HepG2 (cell line): Measurements from ENCODE around the gene WWC1. TPM values are rescaled to one million over a fixed set of nuclear protein-coding genes. Genes with fewer than 3 reads are reported as not detected.
A peak's percentile ranks its signal among the peaks of the same experiment; 100 is the strongest.

Source experiments
- ELF4 ChIP-seq: sonication (generic); formaldehyde crosslinking; IDR thresholded peaks from 2 replicates; pipeline ENCODE4 v1.5.0; 2020; ENCODE audit warnings: missing genetic modification reagents, mild to moderate bottlenecking, moderate library complexity, borderline replicate concordance
- GATAD2A ChIP-seq: IDR thresholded peaks from 2 replicates; pipeline ENCODE4 v1.6.1; 2016
- GMEB1 ChIP-seq: sonication (generic); formaldehyde crosslinking; IDR thresholded peaks from 2 replicates; pipeline ENCODE4 v1.5.1; 2020; ENCODE audit warnings: missing genetic modification reagents, mild to moderate bottlenecking, borderline replicate concordance
- JUN ChIP-seq: sonication (generic); formaldehyde crosslinking; IDR thresholded peaks from 2 replicates; pipeline ENCODE4 v1.4.0; 2020; ENCODE audit warnings: mild to moderate bottlenecking, missing genetic modification reagents
- KLF16 ChIP-seq, 2 experiments: sonication (generic) in 1 of 2; formaldehyde crosslinking in 1 of 2; IDR thresholded peaks; 2 replicates each; pipeline versions ENCODE4 v1.6.1 to v1.8.0; 2016 to 2023; ENCODE audit warnings: missing genetic modification reagents in 2 of 2, missing compliant biosample characterization in 1 of 2
- MTF2 ChIP-seq: sonication (generic); formaldehyde crosslinking; IDR thresholded peaks from 2 replicates; pipeline ENCODE4 v1.5.0; 2020; ENCODE audit warnings: missing genetic modification reagents, borderline replicate concordance
- TMF1 ChIP-seq: sonication (generic); formaldehyde crosslinking; IDR thresholded peaks from 2 replicates; pipeline ENCODE4 v1.8.1; 2022; ENCODE audit warnings: low read depth, missing genetic modification reagents
- ZKSCAN1 ChIP-seq: fragments of 150-350 bp; IDR thresholded peaks from 2 replicates; pipeline ENCODE4 v1.6.1; 2014; ENCODE audit warnings: low read length
- ZMYM4 ChIP-seq: sonication (generic); formaldehyde crosslinking; IDR thresholded peaks from 2 replicates; pipeline ENCODE4 v1.8.1; 2023; ENCODE audit warnings: mild to moderate bottlenecking, missing genetic modification reagents
- ZNF10 ChIP-seq: sonication (generic); formaldehyde crosslinking; IDR thresholded peaks from 2 replicates; pipeline ENCODE4 v1.4.0; 2020; ENCODE audit warnings: mild to moderate bottlenecking, low read depth, missing genetic modification reagents, borderline replicate concordance
- ZNF232 ChIP-seq: sonication (generic); formaldehyde crosslinking; IDR thresholded peaks from 2 replicates; pipeline ENCODE4 v1.4.0; 2020; ENCODE audit warnings: missing genetic modification reagents, borderline replicate concordance
- ZNF543 ChIP-seq: sonication (generic); formaldehyde crosslinking; IDR thresholded peaks from 2 replicates; pipeline ENCODE4 v1.4.0; 2020; ENCODE audit warnings: mild to moderate bottlenecking, missing genetic modification reagents
- polyA plus RNA-seq, 8 experiments: library from polyadenylated mRNA; depleted of rRNA in 3 of 8; stranded (reverse) in 7 of 8; unstranded in 1 of 8; fragments of >200 nt; fragmentation: Illumina TruSeq in 4 of 8; extraction: Trizol in 4 of 8; gene quantifications; 2 replicates each; pipeline versions ENCODE4 v1.2.1 to v1.2.3, GENCODE V29; 2011 to 2016; ENCODE audit warnings: low read depth in 4 of 8, missing spikeins in 1 of 8, mixed read lengths in 1 of 8; ENCODE audit not compliant: insufficient read depth in 1 of 8
- total RNA-seq, 5 experiments: library from RNA; depleted of rRNA; stranded (reverse); fragments of >200 nt; fragmentation: Illumina TruSeq; extraction: Trizol; gene quantifications; 2 replicates each; pipeline ENCODE4 v1.2.3, GENCODE V29; 2016; ENCODE audit warnings: low read depth in 1 of 5
- TF ChIP-seq, protein P1 (sequence below): sonication (generic); formaldehyde crosslinking; IDR thresholded peaks from 2 replicates; pipeline ENCODE4 v1.5.1; 2020; ENCODE audit warnings: missing genetic modification reagents, mild to moderate bottlenecking, borderline replicate concordance
- TF ChIP-seq, protein P2 (sequence below): sonication (generic); formaldehyde crosslinking; IDR thresholded peaks from 2 replicates; pipeline ENCODE4 v1.5.0; 2020; ENCODE audit warnings: missing genetic modification reagents
- TF ChIP-seq, protein P3 (sequence below): sonication (generic); formaldehyde crosslinking; IDR thresholded peaks from 2 replicates; pipeline ENCODE4 v1.5.0; 2020; ENCODE audit warnings: mild to moderate bottlenecking, missing genetic modification reagents, borderline replicate concordance

WWC1 gene
- total and polyA plus RNA-seq, 2 of the 13 experiments (the other 11 are each of a cell fraction or from before 2014, with no cell fraction given), result 8.3 to 17.9 TPM

DNA sequence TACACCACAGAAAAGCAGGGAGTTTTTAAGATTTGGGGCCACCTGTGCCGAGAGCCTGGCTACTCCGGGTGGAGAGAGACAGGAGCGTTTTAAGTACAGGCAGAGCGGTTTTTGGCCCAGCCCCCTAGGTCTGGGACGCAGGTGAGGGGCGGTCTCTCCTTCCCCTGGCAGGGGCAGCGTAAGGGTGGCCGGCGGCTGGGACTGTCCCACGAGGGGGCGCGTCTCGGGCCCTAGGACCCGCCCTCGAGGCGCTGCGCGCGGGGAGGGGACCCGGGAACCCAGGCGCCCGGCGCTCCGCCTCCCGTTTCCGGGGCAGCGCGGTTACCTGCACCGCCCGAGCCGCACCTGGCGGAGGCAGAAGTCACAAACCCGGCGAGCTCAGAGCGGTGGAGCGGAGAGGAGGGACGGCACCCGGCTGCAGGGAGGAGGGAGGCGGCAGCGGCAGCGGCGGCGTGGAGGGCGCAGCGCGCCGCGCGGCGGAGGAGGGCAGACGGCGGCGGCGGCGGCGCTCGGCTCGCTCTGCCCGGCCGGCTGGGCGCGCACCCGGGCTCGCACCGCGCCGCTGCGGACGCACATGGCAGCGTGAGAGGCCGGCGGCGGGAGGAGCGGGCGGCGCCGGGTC lies at the start of gene WWC1 (continued):
- TF ChIP-seq, protein P1, sequence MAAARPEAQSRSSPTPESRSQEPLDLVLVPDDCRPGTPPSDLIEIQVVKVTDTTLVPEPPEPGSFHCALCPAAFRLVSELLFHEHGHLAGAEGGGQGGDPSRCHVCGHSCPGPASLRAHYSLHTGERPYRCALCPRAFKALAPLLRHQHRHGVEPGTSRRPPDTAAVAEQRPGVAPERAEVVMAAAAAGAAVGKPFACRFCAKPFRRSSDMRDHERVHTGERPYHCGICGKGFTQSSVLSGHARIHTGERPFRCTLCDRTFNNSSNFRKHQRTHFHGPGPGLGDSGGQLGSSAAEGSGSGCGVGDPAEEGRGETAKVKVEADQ (CRISPR knock-in tag), result no peak
- no peak for TF ChIP-seq ELF4 (CRISPR knock-in tag)
- TF ChIP-seq MTF2, result no peak
- no peak for TF ChIP-seq ZNF10 (CRISPR knock-in tag)
- no peak for TF ChIP-seq ZNF232 (CRISPR knock-in tag)
- TF ChIP-seq ZKSCAN1, result no peak
- TF ChIP-seq, protein P2, sequence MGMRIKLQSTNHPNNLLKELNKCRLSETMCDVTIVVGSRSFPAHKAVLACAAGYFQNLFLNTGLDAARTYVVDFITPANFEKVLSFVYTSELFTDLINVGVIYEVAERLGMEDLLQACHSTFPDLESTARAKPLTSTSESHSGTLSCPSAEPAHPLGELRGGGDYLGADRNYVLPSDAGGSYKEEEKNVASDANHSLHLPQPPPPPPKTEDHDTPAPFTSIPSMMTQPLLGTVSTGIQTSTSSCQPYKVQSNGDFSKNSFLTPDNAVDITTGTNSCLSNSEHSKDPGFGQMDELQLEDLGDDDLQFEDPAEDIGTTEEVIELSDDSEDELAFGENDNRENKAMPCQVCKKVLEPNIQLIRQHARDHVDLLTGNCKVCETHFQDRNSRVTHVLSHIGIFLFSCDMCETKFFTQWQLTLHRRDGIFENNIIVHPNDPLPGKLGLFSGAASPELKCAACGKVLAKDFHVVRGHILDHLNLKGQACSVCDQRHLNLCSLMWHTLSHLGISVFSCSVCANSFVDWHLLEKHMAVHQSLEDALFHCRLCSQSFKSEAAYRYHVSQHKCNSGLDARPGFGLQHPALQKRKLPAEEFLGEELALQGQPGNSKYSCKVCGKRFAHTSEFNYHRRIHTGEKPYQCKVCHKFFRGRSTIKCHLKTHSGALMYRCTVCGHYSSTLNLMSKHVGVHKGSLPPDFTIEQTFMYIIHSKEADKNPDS (CRISPR knock-in tag), result no peak
- TF ChIP-seq GMEB1 (CRISPR knock-in tag), result peak; percentile 51; the same call in 1 of the 2 replicates
- no peak for TF ChIP-seq JUN
- no peak for TF ChIP-seq ZNF543 (CRISPR knock-in tag)
- no peak for TF ChIP-seq KLF16 (CRISPR knock-in tag; IDR thresholded peaks at IDR 0.05)
- TF ChIP-seq TMF1 (CRISPR knock-in tag), result no peak
- TF ChIP-seq, protein P3, sequence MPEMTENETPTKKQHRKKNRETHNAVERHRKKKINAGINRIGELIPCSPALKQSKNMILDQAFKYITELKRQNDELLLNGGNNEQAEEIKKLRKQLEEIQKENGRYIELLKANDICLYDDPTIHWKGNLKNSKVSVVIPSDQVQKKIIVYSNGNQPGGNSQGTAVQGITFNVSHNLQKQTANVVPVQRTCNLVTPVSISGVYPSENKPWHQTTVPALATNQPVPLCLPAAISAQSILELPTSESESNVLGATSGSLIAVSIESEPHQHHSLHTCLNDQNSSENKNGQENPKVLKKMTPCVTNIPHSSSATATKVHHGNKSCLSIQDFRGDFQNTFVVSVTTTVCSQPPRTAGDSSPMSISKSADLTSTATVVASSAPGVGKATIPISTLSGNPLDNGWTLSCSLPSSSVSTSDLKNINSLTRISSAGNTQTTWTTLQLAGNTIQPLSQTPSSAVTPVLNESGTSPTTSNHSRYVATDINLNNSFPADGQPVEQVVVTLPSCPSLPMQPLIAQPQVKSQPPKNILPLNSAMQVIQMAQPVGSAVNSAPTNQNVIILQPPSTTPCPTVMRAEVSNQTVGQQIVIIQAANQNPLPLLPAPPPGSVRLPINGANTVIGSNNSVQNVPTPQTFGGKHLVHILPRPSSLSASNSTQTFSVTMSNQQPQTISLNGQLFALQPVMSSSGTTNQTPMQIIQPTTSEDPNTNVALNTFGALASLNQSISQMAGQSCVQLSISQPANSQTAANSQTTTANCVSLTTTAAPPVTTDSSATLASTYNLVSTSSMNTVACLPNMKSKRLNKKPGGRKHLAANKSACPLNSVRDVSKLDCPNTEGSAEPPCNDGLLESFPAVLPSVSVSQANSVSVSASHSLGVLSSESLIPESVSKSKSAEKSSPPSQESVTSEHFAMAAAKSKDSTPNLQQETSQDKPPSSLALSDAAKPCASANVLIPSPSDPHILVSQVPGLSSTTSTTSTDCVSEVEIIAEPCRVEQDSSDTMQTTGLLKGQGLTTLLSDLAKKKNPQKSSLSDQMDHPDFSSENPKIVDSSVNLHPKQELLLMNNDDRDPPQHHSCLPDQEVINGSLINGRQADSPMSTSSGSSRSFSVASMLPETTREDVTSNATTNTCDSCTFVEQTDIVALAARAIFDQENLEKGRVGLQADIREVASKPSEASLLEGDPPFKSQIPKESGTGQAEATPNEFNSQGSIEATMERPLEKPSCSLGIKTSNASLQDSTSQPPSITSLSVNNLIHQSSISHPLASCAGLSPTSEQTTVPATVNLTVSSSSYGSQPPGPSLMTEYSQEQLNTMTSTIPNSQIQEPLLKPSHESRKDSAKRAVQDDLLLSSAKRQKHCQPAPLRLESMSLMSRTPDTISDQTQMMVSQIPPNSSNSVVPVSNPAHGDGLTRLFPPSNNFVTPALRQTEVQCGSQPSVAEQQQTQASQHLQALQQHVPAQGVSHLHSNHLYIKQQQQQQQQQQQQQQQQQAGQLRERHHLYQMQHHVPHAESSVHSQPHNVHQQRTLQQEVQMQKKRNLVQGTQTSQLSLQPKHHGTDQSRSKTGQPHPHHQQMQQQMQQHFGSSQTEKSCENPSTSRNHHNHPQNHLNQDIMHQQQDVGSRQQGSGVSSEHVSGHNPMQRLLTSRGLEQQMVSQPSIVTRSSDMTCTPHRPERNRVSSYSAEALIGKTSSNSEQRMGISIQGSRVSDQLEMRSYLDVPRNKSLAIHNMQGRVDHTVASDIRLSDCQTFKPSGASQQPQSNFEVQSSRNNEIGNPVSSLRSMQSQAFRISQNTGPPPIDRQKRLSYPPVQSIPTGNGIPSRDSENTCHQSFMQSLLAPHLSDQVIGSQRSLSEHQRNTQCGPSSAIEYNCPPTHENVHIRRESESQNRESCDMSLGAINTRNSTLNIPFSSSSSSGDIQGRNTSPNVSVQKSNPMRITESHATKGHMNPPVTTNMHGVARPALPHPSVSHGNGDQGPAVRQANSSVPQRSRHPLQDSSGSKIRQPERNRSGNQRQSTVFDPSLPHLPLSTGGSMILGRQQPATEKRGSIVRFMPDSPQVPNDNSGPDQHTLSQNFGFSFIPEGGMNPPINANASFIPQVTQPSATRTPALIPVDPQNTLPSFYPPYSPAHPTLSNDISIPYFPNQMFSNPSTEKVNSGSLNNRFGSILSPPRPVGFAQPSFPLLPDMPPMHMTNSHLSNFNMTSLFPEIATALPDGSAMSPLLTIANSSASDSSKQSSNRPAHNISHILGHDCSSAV (CRISPR knock-in tag), result no peak
- TF ChIP-seq ZMYM4, result peak; percentile 58; the same call in 1 of the 2 replicates
- no peak for TF ChIP-seq GATAD2A
